Tibial artery (tissue), 4 donors: ENCODE measurements around the gene CREB5.

Source experiments
- DNase-seq, 2 donors: peaks; one replicate each; pipeline ENCODE4 v3.0.0-alpha.2; 2019
- H3K27ac ChIP-seq, 2 donors: fragments of 200-600 bp; sonication (generic) in 1 of 2; 1 replicate in 1 of 2; 2 replicates in 1 of 2; pipeline ENCODE4 v1.5.1; 2018 to 2019; ENCODE audit warnings: mild to moderate bottlenecking in 1 of 2
- H3K27me3 ChIP-seq, 2 donors: fragments of 200-600 bp; sonication (generic) in 1 of 2; one replicate each; pipeline versions ENCODE4 v1.5.1 to v1.6.0; 2016 to 2019
- H3K36me3 ChIP-seq, 3 donors: fragments of 200-600 bp; sonication (generic) in 2 of 3; one replicate each; pipeline ENCODE4 v1.5.1; 2016 to 2019; ENCODE audit warnings: mild to moderate bottlenecking in 2 of 3
- H3K4me1 ChIP-seq, 4 donors: fragments of 200-600 bp; sonication (generic) in 2 of 4; 1 replicate in 3 of 4; 2 replicates in 1 of 4; pipeline ENCODE4 v1.5.1; 2016 to 2019
- H3K4me3 ChIP-seq, 2 donors: fragments of 200-600 bp; sonication (generic) in 1 of 2; 1 replicate in 1 of 2; 2 replicates in 1 of 2; pipeline ENCODE4 v1.5.1; 2018 to 2019; ENCODE audit warnings: mild to moderate bottlenecking in 2 of 2
- H3K9me3 ChIP-seq, 3 donors: fragments of 200-600 bp; sonication (generic) in 1 of 3; one replicate each; pipeline ENCODE4 v1.5.1; 2016 to 2019
- CTCF ChIP-seq, 2 experiments: fragments of 200-600 bp in 1 of 2; fragments of 450-650 bp in 1 of 2; IDR thresholded peaks; one replicate each; pipeline ENCODE4 v1.5.1; 2017 to 2019; ENCODE audit warnings: antibody characterized with exemption in 2 of 2, mild to moderate bottlenecking in 1 of 2, moderate library complexity in 1 of 2
- intact Hi-C: fragments of 100-400 bp; cut with DNase I; formaldehyde crosslinking; loops from one replicate; pipeline ENCODE4 v1.15.0; 2023; ENCODE audit warnings: low total_unique reads

The CREB5 gene

GRCh38 chr7:28811008-28811407 is 398.7 kb downstream of the CREB5 start:
- TF ChIP-seq CTCF (IDR thresholded peaks at IDR 0.05), result no peak
- DNase-seq, result no peak
- Histone ChIP-seq H3K4me1 (peaks cover 0 to 43% (median 25%) of the 10 kb centered on the region in 4 donors), H3K9me3 (no peaks in the 10 kb centered on the region), H3K36me3 (peaks cover 0 to 10% (median 4%) of the 10 kb centered on the region in 3 donors), H3K27ac (no peak overlapping the region), H3K4me3 (no peak overlapping the region), H3K27me3 (no peaks in the 10 kb centered on the region)
- intact Hi-C loops, result no loop called here

GRCh38 chr7:28811701-28812430 is 399.5 kb downstream of the CREB5 start:
- peaks cover 0 to 8% (median 4%) of the 10 kb centered on the region in 3 donors for H3K36me3 ChIP-seq
- no peak overlapping the region for H3K27ac ChIP-seq
- intact Hi-C loops, result no loop called here

GRCh38 chr7:28812616-28813015 is 400.3 kb downstream of the CREB5 start:
- Histone ChIP-seq H3K36me3 (peaks cover 0 to 4% (median 4%) of the 10 kb centered on the region in 3 donors), H3K4me3 (no peak overlapping the region), H3K9me3 (no peaks in the 10 kb centered on the region), H3K4me1 (peaks cover 0 to 43% (median 25%) of the 10 kb centered on the region in 4 donors), H3K27ac (no peak overlapping the region), H3K27me3 (no peaks in the 10 kb centered on the region)
- intact Hi-C loops, result no loop called here
- TF ChIP-seq CTCF (IDR thresholded peaks at IDR 0.05), result no peak
- DNase-seq, result no peak

More at GRCh38 chr7:28811701-28812430, 399.5 kb downstream of the CREB5 start:
- no peak for DNase-seq
- Histone ChIP-seq H3K4me1 (peaks cover 0 to 43% (median 25%) of the 10 kb centered on the region in 4 donors), H3K4me3 (no peak overlapping the region), H3K27me3 (no peaks in the 10 kb centered on the region), H3K9me3 (no peaks in the 10 kb centered on the region)
- TF ChIP-seq CTCF (IDR thresholded peaks at IDR 0.05), result no peak

- intact Hi-C loops, result no loop called here
- H3K4me3 ChIP-seq, result no peak overlapping the region
- peaks cover 0 to 4% (median 4%) of the 10 kb centered on the region in 3 donors for H3K36me3 ChIP-seq
These were observed 401.1 kb downstream of the CREB5 start for GRCh38 chr7:28813243-28813962.

More at GRCh38 chr7:28813243-28813962, 401.1 kb downstream of the CREB5 start:
- no peak for TF ChIP-seq CTCF (IDR thresholded peaks at IDR 0.05)
- no peak for DNase-seq
- Histone ChIP-seq H3K27me3 (no peaks in the 10 kb centered on the region), H3K9me3 (no peaks in the 10 kb centered on the region), H3K27ac (no peak overlapping the region), H3K4me1 (peaks cover 0 to 43% (median 25%) of the 10 kb centered on the region in 4 donors)
